Left renal cortex interstitium (tissue), 4 donors: ENCODE data around the gene AHNAK. TPM values are rescaled to one million over a fixed set of nuclear protein-coding genes. Genes with fewer than 3 reads are reported as not detected.

Source experiments
- DNase-seq, 4 donors: peaks; one replicate each; pipeline ENCODE4 v3.0.0-alpha.2; 2013; ENCODE audit warnings: low read depth in 4 of 4, low spot score in 2 of 4, missing footprints in 1 of 4
- polyA plus RNA-seq, 4 donors: library from polyadenylated mRNA; unstranded; fragments of 120-200 nt; gene quantifications; one replicate each; pipeline ENCODE4 v1.2.1, GENCODE V29; 2013; ENCODE audit not compliant: insufficient read length in 4 of 4

Gene AHNAK
- polyA plus RNA-seq, 4 donors = 182 to 215 (median 196) TPM

GRCh38 chr11:62418733-62419132 is 127.9 kb downstream of the AHNAK start, which contains the start of gene SCGB1A1:
Gene SCGB1A1 (plus strand): TSS chr11:62419033. CDS start chr11:62419096, 63 bp downstream.
- no peak for DNase-seq

GRCh38 chr11:62418136-62418535 is 128.5 kb downstream of the AHNAK start:
- DNase-seq = no peak

- no peak for DNase-seq
Observed at GRCh38 chr11:62416596-62416995, 130.0 kb downstream of the AHNAK start.

- DNase-seq = no peak
Observed at GRCh38 chr11:62413060-62413696, 133.4 kb downstream of the AHNAK start.

GRCh38 chr11:62411524-62411923 is 135.1 kb downstream of the AHNAK start:
- DNase-seq = no peak

GRCh38 chr11:62410972-62411371 is 135.6 kb downstream of the AHNAK start:
- DNase-seq = no peak

GRCh38 chr11:62409831-62410230 is 136.8 kb downstream of the AHNAK start:
- DNase-seq = no peak

GRCh38 chr11:62406034-62406433 is 140.6 kb downstream of the AHNAK start:
- DNase-seq = no peak

- DNase-seq = no peak
Observed at GRCh38 chr11:62404901-62405300, 141.7 kb downstream of the AHNAK start.

- no peak for DNase-seq
Observed at GRCh38 chr11:62404435-62404834, 142.2 kb downstream of the AHNAK start.

GRCh38 chr11:62402960-62403730 is 143.5 kb downstream of the AHNAK start:
- no peak for DNase-seq

GRCh38 chr11:62402226-62402959 is 144.2 kb downstream of the AHNAK start:
- no peak for DNase-seq

GRCh38 chr11:62401811-62402210 is 144.8 kb downstream of the AHNAK start:
- no peak for DNase-seq

- no peak for DNase-seq
Observed at GRCh38 chr11:62401356-62401755, 145.2 kb downstream of the AHNAK start.

- DNase-seq = peak in 1 of 4 donors; percentile 44
Observed at GRCh38 chr11:62400760-62401159, 145.8 kb downstream of the AHNAK start.

- no peak for DNase-seq
Observed at GRCh38 chr11:62400281-62400680, 146.3 kb downstream of the AHNAK start.

- DNase-seq = no peak
Observed at GRCh38 chr11:62399878-62400266, 146.7 kb downstream of the AHNAK start.

GRCh38 chr11:62399172-62399877 is 147.3 kb downstream of the AHNAK start:
- DNase-seq = no peak

GRCh38 chr11:62398011-62398994 is 148.3 kb downstream of the AHNAK start:
- DNase-seq = no peak
